Transverse colon (tissue), 3 donors: ENCODE measurements around the gene ITLN2.

Experiments used
- EP300 ChIP-seq: sonication (generic); formaldehyde crosslinking; IDR thresholded peaks from one replicate; pipeline ENCODE4 v1.6.1; 2017; ENCODE audit warnings: antibody characterized with exemption, low read depth
- POLR2A ChIP-seq: fragments of 450-650 bp; IDR thresholded peaks from one replicate; pipeline ENCODE4 v1.6.1; 2016; ENCODE audit warnings: antibody characterized with exemption, mild to moderate bottlenecking, moderate library complexity
- TF ChIP-seq, protein P1 (sequence below), 5 experiments: fragments of 200-600 bp in 3 of 5; fragments of 450-650 bp in 2 of 5; sonication (generic) in 3 of 5; IDR thresholded peaks; 1 replicate in 2 of 5; 2 replicates in 3 of 5; pipeline ENCODE4 v1.5.1; 2016 to 2017; ENCODE audit warnings: antibody characterized with exemption in 5 of 5, inconsistent platforms in 3 of 5, mild to moderate bottlenecking in 2 of 5, moderate library complexity in 1 of 5

DNA sequence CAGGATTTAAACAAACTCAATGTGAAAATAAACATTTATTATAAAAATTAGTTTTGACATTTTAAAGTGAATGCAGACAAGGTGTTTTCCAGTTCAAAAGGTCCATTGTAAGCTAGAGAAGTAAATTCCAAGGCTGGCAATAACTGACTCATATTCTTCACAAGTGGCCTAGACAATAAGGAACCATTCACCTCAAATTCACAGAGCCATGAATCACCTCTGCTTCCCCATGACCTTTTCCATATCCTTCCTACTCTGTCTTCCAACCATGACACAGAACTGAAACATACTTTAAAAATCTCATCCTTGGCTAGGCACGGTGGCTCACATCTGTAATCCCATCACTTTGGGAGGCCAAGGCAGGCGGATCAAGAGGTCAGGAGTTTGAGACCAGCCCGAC is 41.6 kb upstream of the ITLN2 start:
- TF ChIP-seq POLR2A = no peak
- TF ChIP-seq, protein P1, sequence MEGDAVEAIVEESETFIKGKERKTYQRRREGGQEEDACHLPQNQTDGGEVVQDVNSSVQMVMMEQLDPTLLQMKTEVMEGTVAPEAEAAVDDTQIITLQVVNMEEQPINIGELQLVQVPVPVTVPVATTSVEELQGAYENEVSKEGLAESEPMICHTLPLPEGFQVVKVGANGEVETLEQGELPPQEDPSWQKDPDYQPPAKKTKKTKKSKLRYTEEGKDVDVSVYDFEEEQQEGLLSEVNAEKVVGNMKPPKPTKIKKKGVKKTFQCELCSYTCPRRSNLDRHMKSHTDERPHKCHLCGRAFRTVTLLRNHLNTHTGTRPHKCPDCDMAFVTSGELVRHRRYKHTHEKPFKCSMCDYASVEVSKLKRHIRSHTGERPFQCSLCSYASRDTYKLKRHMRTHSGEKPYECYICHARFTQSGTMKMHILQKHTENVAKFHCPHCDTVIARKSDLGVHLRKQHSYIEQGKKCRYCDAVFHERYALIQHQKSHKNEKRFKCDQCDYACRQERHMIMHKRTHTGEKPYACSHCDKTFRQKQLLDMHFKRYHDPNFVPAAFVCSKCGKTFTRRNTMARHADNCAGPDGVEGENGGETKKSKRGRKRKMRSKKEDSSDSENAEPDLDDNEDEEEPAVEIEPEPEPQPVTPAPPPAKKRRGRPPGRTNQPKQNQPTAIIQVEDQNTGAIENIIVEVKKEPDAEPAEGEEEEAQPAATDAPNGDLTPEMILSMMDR (IDR thresholded peaks at IDR 0.05) = no peak
- no peak for TF ChIP-seq EP300
